ENCODE measurements around the gene BSCL2. TPM values are rescaled to one million over a fixed set of nuclear protein-coding genes. Genes with fewer than 3 reads are reported as not detected.
A peak's percentile ranks its signal among the peaks of the same experiment; 100 is the strongest.

The BSCL2 gene
- polyA plus RNA-seq, 1 experiment: 94.1 TPM

DNA sequence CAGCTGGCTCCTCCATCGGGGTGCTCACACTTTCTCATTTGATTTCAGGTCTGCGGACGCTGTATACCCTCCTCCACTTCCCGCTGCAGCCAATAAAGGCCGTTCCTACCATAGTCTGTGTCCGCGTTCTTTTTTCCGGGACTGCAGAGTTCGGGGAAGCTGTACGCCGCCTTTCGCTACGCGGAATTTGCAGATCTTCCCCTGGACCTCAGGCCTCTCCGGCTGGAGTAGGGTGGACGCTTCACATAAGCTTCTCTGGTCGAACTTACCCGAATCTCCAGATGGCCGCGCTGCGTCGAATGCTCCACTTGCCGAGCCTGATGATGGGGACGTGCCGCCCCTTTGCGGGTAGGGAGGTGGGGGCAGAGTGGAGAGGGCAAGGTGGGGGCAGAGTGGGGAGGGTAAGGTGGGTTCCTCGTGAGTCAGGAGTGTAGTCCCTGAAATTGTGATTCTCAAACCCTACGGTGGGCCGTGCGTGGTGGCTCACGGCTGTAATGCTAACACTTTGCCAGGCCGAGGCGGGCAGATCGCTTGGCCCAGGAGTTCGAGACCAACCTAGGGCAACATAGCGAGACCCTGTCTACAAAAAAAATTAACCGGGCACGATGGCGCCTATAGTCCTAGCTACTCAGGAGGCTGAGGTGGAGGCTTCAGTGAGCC lies 41.5 kb downstream of the BSCL2 start:
- no peak for DNase-seq (ENCODE audit: low read depth)
- POLR2A ChIA-PET: interaction anchor here (0.6 to 2.3 kb wide), 13 partner anchors 9 to 110 kb away, joined by 3 to 19 read pairs (median 10); partner anchors contain the start of genes B3GAT3, GANAB, HNRNPUL2 and INTS5
- TF ChIP-seq, protein P1, sequence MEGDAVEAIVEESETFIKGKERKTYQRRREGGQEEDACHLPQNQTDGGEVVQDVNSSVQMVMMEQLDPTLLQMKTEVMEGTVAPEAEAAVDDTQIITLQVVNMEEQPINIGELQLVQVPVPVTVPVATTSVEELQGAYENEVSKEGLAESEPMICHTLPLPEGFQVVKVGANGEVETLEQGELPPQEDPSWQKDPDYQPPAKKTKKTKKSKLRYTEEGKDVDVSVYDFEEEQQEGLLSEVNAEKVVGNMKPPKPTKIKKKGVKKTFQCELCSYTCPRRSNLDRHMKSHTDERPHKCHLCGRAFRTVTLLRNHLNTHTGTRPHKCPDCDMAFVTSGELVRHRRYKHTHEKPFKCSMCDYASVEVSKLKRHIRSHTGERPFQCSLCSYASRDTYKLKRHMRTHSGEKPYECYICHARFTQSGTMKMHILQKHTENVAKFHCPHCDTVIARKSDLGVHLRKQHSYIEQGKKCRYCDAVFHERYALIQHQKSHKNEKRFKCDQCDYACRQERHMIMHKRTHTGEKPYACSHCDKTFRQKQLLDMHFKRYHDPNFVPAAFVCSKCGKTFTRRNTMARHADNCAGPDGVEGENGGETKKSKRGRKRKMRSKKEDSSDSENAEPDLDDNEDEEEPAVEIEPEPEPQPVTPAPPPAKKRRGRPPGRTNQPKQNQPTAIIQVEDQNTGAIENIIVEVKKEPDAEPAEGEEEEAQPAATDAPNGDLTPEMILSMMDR (IDR thresholded peaks at IDR 0.05; ENCODE audit: insufficient read depth, low read depth, low read length): no peak
- Histone ChIP-seq H3K36me3 (ENCODE audit: control insufficient read depth, insufficient read depth, low read length) (peaks cover 15% of the 10 kb centered on the region), H3K4me3 (ENCODE audit: low read depth, low read length) (peak overlapping the region; percentile 72), H3K27me3 (ENCODE audit: control insufficient read depth, insufficient read depth, low read length) (no peaks in the 10 kb centered on the region)
- CTCF ChIA-PET: interaction anchor here (0.5 to 2.0 kb wide), 13 partner anchors 9 to 120 kb away, joined by 3 to 9 read pairs (median 4); partner anchors contain the start of genes INTS5 and LRRN4CL

DNA sequence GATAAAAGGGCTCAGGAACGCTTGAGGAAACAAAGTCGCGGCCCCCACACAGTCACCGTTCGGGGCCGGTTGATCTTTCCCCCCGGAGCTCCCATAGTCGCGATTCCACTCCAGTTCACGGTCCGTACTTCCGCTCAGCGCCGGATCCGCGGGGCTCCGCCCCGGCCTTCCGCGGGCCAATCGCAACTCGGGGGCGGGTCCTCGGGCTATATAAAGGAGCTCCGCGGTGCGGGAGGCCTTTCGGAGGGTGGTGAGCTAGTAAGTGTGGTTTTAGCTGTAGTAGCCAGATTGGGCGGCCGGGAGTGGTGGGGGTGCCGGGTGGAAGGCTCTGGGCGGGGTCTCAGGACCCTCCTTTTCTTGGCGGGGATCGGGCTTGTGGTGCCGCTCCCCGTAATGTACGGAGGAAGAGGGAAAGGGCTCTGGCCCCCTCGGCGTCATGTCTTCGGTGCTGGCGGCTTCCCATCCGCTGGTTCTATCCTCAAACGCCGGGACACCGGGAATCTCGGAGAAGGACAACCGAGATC lies 42.1 kb downstream of the BSCL2 start, which contains the start of the genes C11orf98 and CSKMT:
TSS of gene C11orf98 (minus strand) at position 136 of the 524 bp plus-strand sequence. CDS start at position 95, 41 bp downstream.
TSS of gene CSKMT (plus strand) at position 238 of the 524 bp plus-strand sequence. CDS start 568 bp downstream, outside the sequence.
- POLR2A ChIA-PET: interaction anchor here (0.5 to 2.3 kb wide), 18 partner anchors 8 to 1294 kb away, joined by 3 to 19 read pairs (median 6); partner anchors contain the start of genes B3GAT3, GANAB, HNRNPUL2 and INTS5
- CTCF ChIA-PET: interaction anchor here (0.5 to 2.0 kb wide), 15 partner anchors 8 to 121 kb away, joined by 3 to 9 read pairs (median 4); partner anchors contain the start of genes INTS5 and LRRN4CL
- DNase-seq (ENCODE audit: low read depth): no peak
- Histone ChIP-seq H3K4me3 (ENCODE audit: low read depth, low read length) (peak within 1 kb of the TSS; percentile 72), H3K36me3 (ENCODE audit: control insufficient read depth, insufficient read depth, low read length) (peaks cover 15% of the 10 kb centered on the region), H3K27me3 (ENCODE audit: control insufficient read depth, insufficient read depth, low read length) (no peaks in the 10 kb centered on the region)
- TF ChIP-seq, protein P1 (IDR thresholded peaks at IDR 0.05; ENCODE audit: insufficient read depth, low read depth, low read length): no peak

DNA sequence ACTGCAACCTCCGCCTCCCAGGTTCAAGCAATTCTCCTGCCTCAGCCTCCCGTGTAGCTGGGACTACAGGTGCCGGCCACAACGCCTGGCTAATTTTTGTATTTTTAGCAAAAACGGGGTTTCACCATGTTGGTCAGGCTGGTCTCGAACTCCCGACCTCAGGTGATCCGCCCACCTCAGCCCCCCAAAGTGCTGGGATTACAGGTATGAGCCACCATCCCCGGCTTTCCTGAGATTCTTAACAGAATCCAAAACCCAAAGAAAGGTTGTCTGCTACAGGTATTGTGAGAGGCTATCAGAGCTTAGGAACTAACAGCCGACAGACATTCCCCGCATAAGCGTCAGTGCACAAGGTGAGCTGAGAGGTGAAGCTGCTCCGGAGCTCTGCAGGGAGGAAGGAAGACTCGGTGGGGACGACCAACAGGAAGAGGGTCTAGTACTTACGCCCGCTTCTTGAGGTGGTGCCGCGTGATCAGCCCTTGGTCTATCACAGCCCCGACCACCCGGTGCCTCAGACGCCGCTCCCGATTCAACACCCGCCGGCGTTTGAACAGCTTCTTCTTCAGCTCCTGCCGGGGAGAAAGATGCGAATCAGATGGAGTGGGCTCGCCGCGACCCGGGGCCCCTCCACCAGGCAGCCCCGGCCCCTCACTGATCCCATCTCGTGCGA lies 42.7 kb downstream of the BSCL2 start:
- TF ChIP-seq, protein P1 (IDR thresholded peaks at IDR 0.05; ENCODE audit: insufficient read depth, low read depth, low read length): no peak
- ChIA-PET CTCF (interaction anchor here (0.7 to 2.0 kb wide), 10 partner anchors 8 to 72 kb away, joined by 3 to 9 read pairs (median 4); partner anchors contain the start of genes INTS5 and LRRN4CL), POLR2A (interaction anchor here (0.5 to 2.3 kb wide), 15 partner anchors 8 to 1294 kb away, joined by 3 to 19 read pairs (median 6); partner anchors contain the start of genes B3GAT3, GANAB, HNRNPUL2 and INTS5)
- DNase-seq (ENCODE audit: low read depth): no peak
- H3K4me3 ChIP-seq (ENCODE audit: low read depth, low read length): peak overlapping the region; percentile 72
- H3K27me3 ChIP-seq (ENCODE audit: control insufficient read depth, insufficient read depth, low read length): no peaks in the 10 kb centered on the region
- peaks cover 13% of the 10 kb centered on the region for H3K36me3 ChIP-seq (ENCODE audit: control insufficient read depth, insufficient read depth, low read length)

- DNase-seq (ENCODE audit: low read depth): no peak
- ChIA-PET POLR2A (interaction anchor here (0.6 kb wide), 1 partner anchor 8 kb away, joined by 3 read pairs; the partner anchor contains the start of genes C11orf98 and CSKMT), CTCF (interaction anchor here (0.8 to 1.8 kb wide), 4 partner anchors 8 to 262 kb away, joined by 3 to 4 read pairs (median 3); partner anchors contain the start of genes C11orf98 and CSKMT)
- no peaks in the 10 kb centered on the region for H3K27me3 ChIP-seq (ENCODE audit: control insufficient read depth, insufficient read depth, low read length)
- no peak overlapping the region for H3K4me3 ChIP-seq (ENCODE audit: low read depth, low read length)
- TF ChIP-seq, protein P1 (IDR thresholded peaks at IDR 0.05; ENCODE audit: insufficient read depth, low read depth, low read length): no peak
- no peaks in the 10 kb centered on the region for H3K36me3 ChIP-seq (ENCODE audit: control insufficient read depth, insufficient read depth, low read length)
Observed at GRCh38 chr11:62656796-62657429, 50.3 kb downstream of the BSCL2 start.
